ENCODE data around the gene ALMS1.
"Not testable (repeated sequence)": the region's sequence is repeated elsewhere in the genome, so short reads cannot be mapped to it uniquely, and the experiment has no call there.

Gene ALMS1

GRCh38 chr2:73402386-73403103 lies 16.9 kb downstream of the ALMS1 start:
- no peak for DNase-seq (ENCODE audit: low read depth)

GRCh38 chr2:73403237-73403636 lies 17.6 kb downstream of the ALMS1 start:
- no peak for DNase-seq (ENCODE audit: low read depth)

- DNase-seq (ENCODE audit: low read depth) = no peak
Measured at GRCh38 chr2:73404409-73404808, 18.8 kb downstream of the ALMS1 start.

GRCh38 chr2:73406996-73407395 lies 21.4 kb downstream of the ALMS1 start:
- no peak for DNase-seq (ENCODE audit: low read depth)

GRCh38 chr2:73408198-73408597 lies 22.6 kb downstream of the ALMS1 start:
- DNase-seq (ENCODE audit: low read depth) = no peak

- DNase-seq (ENCODE audit: low read depth) = no peak
Measured at GRCh38 chr2:73414696-73415095, 29.1 kb downstream of the ALMS1 start.

- no peak for DNase-seq (ENCODE audit: low read depth)
Measured at GRCh38 chr2:73415906-73416305, 30.3 kb downstream of the ALMS1 start.

- no peak for DNase-seq (ENCODE audit: low read depth)
Measured at GRCh38 chr2:73418343-73418742, 32.7 kb downstream of the ALMS1 start.

- no peak for DNase-seq (ENCODE audit: low read depth)
Measured at GRCh38 chr2:73423913-73424312, 38.3 kb downstream of the ALMS1 start.

- DNase-seq (ENCODE audit: low read depth) = no peak
Measured at GRCh38 chr2:73426176-73426575, 40.5 kb downstream of the ALMS1 start.

GRCh38 chr2:73436019-73436418 lies 50.4 kb downstream of the ALMS1 start:
- DNase-seq (ENCODE audit: low read depth) = no peak

- DNase-seq (ENCODE audit: low read depth) = no peak
Measured at GRCh38 chr2:73444202-73444601, 58.6 kb downstream of the ALMS1 start.

- no peak for DNase-seq (ENCODE audit: low read depth)
Measured at GRCh38 chr2:73448856-73449255, 63.2 kb downstream of the ALMS1 start.

GRCh38 chr2:73449404-73449803 lies 63.8 kb downstream of the ALMS1 start:
- no peak for DNase-seq (ENCODE audit: low read depth)

- DNase-seq (ENCODE audit: low read depth) = no peak
Measured at GRCh38 chr2:73451263-73451972, 65.8 kb downstream of the ALMS1 start.

GRCh38 chr2:73457982-73458381 lies 72.3 kb downstream of the ALMS1 start:
- no peak for DNase-seq (ENCODE audit: low read depth)

GRCh38 chr2:73462388-73462787 lies 76.8 kb downstream of the ALMS1 start:
- not testable (repeated sequence) for DNase-seq (ENCODE audit: low read depth)

GRCh38 chr2:73468376-73468775 lies 82.7 kb downstream of the ALMS1 start:
- no peak for DNase-seq (ENCODE audit: low read depth)

GRCh38 chr2:73483874-73484273 lies 98.2 kb downstream of the ALMS1 start:
- not testable (repeated sequence) for DNase-seq (ENCODE audit: low read depth)

GRCh38 chr2:73487112-73487657 lies 101.5 kb downstream of the ALMS1 start:
- no peak for DNase-seq (ENCODE audit: low read depth)

GRCh38 chr2:73488079-73488478 lies 102.4 kb downstream of the ALMS1 start:
- no peak for DNase-seq (ENCODE audit: low read depth)

GRCh38 chr2:73489053-73489452 lies 103.4 kb downstream of the ALMS1 start:
- no peak for DNase-seq (ENCODE audit: low read depth)

- no peak for DNase-seq (ENCODE audit: low read depth)
Measured at GRCh38 chr2:73494031-73494430, 108.4 kb downstream of the ALMS1 start.
